ENCODE data around the gene MRPL19.

MRPL19 gene

DNA sequence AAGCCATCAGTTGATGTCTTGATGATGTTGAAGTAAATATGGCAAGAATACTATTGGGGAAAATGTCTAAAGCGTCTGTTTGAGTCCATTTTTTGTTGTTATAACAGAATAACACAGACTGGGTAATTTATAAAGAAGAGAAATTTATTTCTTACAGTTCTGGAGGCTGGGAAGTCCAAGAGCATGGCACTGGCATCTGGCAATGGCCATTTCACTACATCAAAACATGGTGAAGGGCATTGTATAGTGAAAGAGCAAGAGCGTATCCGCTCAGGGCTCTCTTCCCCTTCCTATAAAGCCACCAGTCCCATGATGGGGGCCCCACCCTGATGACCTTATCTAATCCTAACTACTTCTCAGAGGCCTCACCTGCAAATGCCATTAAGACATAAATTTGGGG, 29.6 kb upstream of the MRPL19 start:
- no peak for DNase-seq (ENCODE audit: low read depth)

DNA sequence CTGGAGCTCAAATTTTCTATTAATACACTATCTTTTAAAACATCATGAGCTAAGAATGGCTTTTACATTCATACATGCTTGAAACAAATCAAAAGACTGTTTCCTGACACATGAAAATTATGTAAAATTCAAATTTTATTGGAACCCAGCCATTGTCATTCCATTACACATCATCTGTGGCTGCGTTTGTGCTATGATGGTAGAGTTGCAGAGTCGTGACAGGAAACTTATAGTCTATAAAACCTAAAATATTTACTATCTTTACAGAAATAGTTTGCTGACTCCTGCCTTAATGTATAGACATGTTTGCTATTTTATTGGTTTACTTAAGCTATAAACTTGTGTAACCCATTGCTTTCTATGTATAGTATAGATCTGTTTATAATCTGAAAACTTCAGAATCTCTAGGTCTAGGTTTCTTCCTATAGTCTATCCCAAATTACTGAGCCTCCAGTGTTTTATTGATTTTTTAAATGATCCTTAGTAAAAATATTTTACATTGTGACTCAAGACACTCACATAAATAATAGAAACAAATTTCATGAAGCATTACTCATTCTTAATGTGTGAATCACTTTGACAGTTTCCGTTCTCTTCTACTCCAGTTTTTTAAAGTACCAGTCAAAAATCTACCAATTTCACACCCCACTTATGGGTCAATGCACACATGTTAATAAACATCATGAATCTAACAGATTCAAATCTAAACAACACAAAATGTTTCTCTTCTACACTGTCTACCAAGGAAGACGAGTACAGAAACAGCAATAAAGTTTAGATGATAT, 26.4 kb upstream of the MRPL19 start:
- DNase-seq (ENCODE audit: low read depth) = no peak

DNA sequence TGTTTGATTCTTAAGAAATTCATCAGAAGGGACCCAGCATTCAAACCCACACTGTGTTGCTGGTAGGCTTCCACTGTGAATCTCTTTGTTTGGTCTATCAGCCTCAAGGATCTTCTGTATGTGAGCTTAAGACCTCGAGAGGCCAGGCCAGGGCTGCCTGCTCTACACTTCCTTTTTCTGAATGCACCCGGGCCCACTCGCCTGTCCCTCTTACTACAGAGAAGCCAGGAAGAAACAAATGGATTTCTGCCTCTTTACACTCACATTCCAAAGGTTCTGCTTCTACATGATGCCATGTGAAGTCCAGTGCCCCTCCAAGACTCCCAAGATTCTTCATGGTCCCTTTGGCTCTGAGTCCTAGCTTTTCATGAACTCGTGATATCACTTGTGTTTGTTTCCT, 25.4 kb upstream of the MRPL19 start:
- no peak for DNase-seq (ENCODE audit: low read depth)

DNA sequence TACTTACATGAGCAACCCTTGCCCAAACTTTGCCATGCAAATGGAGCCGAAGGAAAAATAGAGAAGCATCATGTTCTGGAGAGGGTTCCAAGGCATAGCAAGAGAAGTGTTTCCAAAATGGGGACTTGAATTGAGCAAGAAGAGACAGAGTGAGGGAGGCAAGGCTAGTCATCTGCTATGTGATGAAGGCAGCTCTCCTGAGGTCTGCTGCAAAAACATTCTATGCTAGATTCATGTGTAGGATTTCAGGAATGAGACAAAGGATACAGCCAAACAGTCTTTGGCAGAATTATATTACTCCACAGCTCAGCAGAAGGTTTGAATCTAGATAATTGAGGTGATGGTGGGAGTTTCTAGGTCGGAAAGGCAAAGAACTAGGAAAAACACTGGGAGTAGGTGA, 24.1 kb upstream of the MRPL19 start:
- DNase-seq (ENCODE audit: low read depth) = no peak

DNA sequence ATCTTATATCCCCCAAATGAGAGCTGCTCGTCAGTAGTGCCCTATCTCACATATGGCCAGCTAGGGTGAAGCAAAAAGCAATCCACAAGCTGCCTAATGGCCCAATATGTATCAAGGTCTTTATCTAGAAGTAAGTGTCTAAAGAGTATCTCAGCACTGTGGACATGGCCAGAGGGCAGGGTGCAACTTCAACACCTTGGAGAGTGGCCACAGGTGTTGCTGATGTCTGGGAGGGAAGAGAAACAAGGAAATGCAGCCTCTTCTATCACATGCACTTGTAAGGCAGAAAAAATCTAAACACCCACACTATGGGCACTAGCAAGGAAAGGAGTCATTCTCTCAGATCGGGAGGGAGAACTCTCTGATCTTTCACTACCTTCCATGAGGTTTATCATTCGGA, 23.7 kb upstream of the MRPL19 start:
- DNase-seq (ENCODE audit: low read depth) = no peak

DNA sequence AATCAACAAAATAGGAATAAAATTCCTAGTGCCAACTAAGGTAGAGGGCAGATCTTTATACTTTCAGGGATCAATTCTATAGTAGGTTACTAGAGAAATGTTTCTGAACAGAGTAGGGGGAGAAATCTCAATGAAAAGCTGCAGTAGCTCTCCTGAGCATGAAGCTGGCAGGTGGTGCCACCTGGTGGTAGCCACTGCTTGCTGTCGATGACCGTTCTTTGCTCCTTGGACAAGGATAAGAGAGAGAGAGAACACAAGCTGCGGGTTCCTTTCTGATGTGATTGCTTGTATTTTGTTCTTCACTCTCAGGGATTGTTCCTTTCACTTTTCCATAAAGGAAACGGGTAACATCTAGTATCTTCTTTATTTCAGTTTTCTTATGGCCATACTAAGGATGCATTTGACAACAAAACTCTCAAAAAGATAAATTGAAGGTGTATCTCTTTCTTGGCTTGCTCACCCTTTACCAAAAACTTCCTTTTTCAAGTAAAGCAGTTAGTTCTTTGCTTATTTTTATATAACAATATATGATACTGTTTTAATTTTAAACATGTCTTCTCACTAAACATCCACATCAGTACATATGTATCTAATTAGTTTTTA, 18.6 kb upstream of the MRPL19 start:
- DNase-seq (ENCODE audit: low read depth) = no peak

DNA sequence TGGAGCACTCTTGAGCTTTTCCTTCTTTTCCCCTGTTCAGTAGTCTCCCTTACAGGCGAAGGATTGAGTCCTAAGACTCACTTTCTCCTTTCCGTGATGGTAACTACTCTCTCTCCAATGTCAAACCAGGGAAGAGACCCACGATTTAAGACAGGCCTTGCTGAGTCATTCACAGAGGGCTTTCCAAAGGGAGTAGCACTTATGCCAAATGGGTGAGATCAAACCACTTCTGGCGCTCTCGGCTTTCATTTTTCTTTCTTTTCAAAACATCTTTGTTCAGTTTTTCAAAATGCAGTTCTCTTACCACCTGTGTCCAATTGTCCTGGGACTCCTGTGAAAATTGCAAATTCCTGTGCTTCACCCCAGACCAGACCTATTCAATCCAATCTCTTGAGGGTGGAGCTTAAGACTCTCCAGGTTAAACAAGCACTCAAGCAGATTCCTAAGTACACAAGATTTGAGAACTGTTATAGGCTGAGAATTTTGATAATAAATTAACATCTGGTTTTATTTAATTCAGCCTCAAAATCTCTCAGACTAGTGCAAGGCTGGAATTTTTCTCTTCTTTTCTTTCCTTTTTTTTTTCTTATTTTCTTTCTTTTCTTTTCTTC, 14.4 kb upstream of the MRPL19 start:
- DNase-seq (ENCODE audit: low read depth) = no peak

DNA sequence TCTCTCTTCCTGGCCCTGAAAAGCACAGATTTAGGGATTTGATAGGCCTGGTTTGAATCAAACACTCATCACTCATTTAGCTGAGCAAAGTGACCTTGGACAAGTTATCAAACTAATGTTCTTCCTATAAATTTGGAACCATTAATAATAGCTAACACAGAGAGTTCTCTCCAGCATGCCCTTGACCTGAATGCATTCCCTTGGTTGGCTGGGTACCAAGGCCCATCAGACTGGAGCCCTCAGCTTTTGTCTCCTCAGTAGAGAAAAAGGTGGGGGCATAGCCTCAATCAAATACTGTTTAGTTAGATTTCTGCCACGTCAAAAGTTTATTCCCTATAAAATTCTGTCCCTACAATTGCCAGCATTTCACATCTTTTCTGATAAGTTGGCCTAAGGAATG, 13.8 kb upstream of the MRPL19 start:
- no peak for DNase-seq (ENCODE audit: low read depth)

DNA sequence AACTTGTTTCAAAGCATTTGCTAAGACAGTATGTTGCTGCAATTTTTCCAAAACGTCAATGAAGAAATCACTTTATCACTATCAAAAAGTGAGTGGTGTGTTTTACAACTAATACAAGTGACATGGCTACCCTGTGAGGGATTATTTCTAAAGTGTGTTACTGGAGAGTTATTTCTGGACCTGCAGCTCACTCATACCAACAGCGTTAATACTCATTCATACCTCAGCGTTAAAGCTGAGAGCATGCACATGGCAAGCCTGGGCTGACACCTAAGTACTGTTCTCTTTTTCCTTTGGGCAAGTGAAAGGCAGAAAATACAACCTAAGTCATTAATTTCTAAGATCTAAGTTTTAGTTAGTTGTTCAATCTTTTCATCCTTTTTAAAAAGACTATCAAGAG, 13.0 kb upstream of the MRPL19 start:
- DNase-seq (ENCODE audit: low read depth) = no peak

DNA sequence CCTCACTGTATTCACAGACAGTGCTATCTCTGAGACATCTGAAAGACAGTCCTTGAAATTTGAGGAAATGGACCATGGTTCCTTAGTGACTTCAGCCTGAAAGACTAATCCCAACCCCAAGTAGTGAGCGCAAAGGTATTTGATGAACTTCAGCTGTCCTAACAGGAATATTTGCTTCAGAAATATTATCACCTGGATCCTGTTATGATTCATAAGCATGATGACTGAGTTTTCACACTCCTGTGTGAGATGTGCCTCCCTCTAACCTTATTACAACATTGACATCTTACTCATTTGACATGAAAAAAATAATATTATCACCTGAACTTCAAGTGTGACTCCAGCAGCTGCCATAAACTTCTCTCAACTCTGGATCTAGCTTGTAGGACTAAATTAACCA, 11.6 kb upstream of the MRPL19 start:
- no peak for DNase-seq (ENCODE audit: low read depth)

DNA sequence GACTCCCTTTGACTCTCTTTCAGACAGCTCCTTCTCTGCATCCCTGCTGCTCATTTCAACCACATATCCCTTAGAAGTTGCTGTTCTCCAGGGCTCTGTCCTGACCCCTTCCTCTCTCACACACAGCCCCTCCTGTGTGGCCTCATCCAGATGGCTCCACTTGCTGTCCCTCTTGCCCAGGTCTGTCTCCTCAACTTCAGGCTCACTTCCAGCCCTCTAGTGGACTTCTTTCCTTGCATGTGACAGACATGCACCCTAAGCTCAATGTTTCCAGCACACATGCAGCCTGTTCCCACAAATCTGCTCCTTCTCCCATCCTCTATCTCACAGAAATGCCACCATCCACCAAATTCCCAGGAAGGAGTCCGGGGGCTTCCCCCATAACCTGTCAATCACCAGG, 9.0 kb upstream of the MRPL19 start:
- DNase-seq (ENCODE audit: low read depth) = no peak

DNA sequence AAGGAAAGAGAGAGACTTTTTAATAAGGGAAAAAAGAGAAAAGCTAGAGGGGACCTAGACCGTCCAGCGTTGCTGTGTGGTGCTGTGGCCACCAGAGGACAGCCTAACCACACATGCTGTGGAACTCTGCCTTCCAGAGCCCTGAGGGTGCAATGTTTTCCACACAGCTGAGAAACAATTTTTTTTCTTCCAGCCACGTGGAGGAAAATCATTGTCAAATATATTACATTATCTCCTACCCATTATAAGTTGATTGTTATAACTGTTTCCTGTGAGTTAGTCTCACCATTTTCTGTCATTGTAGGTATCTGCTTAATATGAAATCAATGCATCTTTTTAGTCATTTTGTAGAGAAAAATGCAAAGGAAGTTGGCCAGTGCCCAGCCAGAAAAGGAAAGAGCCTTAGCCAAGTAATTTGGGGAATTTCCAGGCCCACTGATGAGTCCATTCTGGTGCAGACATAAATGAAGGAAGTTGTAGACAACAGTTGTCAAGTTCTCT, 5.9 kb upstream of the MRPL19 start:
- DNase-seq (ENCODE audit: low read depth) = no peak

DNA sequence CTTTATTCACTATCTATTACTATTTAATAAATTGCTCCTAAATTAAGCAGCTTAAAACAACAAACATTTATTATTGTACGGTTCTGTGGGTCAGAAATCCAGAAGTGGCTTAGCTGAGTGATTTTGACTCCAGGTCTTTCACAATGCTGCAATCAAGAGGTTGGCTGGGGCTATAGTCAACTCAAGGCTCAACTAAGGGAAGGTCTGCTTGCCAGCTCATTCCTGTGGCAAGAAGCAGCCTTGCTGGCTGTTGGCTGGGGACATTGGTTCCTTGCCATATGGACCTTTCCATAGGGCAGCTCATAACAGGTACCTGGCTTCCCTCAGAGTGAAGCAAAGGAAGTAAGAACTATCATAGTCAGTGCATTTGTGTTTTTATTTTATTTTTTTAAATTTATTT, 5.0 kb upstream of the MRPL19 start:
- DNase-seq (ENCODE audit: low read depth) = no peak

DNA sequence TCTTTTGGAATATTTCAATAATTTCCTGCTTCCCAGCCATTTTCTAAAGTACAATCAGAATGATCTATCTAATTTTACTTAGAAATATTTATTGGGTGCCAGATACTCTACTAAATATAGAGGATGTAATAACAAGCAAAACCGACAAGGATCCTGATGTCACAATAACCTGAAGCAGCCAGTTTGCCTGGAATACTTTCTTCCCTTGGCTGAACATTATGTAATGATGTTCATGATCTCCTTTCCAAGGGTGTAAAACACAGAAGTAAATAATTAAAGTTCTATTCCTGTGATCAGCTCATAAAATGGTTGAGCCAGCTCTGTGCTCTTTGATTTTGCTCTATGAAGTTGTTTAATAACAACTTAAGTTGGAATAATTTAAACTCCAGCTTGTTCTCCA, 2.6 kb upstream of the MRPL19 start:
- no peak for DNase-seq (ENCODE audit: low read depth)

DNA sequence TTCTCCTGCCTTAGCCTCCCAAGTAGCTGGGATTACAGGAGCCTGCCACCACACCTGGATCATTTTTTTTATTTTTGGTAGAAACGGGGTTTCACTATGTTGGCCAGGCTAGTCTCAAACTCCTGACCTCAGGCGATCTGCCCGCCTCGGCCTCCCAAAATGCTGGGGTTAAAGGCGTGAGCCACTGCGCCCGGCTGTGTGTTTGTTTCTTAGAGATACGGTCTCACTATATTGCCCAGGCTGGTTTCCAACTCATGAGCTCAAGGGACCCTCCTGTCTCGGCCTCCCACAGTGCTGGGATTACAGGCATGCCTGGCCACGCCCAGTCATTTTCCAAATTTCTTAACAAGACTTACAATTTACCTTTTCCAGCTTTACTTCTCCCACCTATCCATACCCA, 940 bp upstream of the MRPL19 start:
- no peak for DNase-seq (ENCODE audit: low read depth)

DNA sequence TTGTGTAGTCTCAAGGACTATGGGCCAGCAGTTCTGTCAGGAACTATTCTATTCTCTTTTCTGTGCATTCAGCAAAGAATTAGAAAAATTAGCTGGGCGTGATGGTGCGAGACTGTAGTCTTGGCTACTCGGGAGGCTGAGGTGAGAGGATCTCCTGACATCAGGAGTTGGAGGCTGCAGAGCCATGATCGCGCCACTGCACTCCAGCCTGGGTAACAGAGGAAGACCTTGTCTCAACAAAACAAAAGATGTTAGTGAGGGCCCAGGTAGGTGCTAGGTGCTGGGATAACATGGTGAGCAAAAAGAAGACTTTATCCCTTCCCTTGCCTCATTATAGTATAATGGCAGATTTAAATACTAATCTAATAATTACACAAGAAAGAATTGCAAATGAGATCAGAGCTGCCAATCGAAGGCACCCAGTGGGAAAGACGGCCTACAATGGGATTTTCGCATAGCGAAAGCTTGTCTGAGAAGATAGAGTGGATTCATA, 447 bp upstream of the MRPL19 start:
- DNase-seq (ENCODE audit: low read depth) = no peak

DNA sequence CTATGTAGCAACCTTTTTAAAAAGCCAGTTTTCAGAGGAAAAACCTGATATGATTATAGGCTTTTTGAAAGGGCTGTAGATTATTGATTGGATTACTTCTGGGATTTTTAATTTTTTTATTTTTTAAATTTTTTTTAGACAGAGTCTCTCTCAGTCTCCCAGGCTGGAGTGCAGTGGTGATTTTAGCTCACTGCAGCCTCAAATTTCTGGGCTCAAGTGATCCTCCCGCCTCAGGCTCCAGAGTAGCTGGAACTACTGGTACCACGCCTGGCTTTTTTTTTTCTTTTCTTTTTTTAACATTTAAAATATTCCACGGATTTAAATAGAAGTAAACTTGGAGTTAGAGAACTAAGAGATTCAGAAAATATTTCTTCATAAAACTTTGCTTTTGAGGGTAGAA, 1.2 kb downstream of the MRPL19 start:
- DNase-seq (ENCODE audit: low read depth) = no peak

DNA sequence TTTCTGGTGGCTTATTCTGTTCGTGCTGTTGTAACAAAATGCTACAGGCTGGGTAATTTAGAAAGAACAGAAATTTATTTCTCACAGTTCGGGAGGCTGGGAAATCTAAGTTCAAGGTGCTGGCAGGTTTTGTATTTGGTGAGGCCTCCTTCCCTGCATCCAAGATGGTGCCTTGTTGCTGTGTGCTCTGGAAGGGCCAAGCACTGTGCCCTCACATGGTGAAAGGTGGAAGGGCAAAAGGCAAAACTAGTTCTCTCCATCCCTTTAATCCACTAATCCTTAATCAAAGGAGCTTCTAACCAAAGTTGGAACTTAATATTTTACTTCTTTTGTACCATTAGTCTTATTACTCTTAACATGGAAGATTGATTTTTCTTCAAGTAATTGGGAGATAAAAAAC, 7.4 kb downstream of the MRPL19 start:
- DNase-seq (ENCODE audit: low read depth) = no peak

DNA sequence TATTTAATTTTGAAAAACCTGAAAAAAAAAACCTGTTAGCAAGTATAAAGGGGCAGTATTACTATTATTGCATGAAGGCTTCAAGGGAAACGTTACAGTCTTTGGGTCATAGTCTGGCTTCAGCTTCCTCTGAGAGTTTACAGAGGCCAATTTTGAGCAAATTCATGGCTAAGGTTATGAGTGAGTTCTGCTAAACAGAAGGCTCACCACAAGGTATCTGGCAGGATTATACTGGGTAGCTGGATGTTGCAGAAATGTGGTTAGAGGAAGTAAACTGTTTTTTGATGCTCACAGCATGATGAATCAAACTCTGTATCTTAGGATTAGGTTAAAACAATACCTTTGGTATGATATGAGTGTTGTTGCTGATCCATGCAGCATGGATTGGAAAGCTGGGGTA, 9.3 kb downstream of the MRPL19 start:
- DNase-seq (ENCODE audit: low read depth) = no peak

DNA sequence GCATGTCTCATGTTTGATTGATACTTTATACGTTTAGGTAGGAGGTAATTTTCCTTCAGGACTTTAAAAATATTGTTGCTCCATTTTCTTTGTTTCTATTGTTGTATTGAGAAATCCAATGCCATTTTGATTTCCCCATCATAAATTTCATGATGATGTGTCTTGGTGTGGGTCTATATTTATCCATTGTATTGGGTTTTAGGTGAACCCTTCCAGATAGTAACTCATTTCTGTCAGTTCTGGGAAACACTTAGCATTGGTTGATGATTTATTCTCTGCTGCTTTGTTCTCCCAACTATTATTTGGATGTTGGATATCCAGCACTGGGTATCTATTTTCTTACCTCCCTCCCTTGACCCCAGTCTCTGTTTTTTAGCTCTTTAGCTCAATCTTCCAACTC, 10.0 kb downstream of the MRPL19 start:
- DNase-seq (ENCODE audit: low read depth) = no peak

DNA sequence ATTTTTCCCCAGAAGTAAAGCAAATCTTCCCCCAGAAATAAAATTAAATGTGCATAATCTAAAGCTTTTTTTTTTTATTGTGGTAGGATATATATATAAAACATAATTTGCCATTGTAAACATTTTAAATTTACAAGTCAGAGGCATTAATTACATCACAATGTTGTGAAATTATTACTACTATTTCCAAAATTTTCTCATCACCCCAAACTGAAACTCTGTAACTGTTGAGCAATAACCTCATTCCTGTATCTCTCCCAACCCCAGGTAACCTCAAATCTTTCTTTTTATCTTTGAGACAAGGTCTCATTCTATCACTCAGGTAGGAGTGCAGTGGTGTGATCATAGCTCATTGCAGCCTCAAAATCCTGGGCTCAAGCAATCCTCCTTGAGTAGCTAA, 11.2 kb downstream of the MRPL19 start:
- no peak for DNase-seq (ENCODE audit: low read depth)

DNA sequence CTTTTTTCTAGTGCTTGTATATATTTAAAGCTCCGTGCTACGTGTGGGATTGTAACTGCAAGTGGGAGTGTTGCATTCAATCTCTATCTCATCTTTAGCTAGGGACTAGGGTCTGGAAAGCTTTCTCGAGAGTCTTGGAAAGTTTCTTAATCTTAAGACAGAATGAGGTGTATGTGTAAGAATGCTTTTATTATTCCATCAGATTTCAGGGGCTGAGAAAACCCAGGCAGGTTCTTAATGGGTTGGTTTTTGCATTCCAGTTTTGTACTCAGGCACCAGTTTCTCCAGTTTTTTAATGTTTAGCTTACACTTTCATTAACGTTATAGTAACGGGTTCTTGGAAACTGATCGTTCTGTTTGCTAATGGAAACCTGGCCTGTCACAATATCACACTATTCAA, 20.3 kb downstream of the MRPL19 start:
- DNase-seq (ENCODE audit: low read depth) = no peak

DNA sequence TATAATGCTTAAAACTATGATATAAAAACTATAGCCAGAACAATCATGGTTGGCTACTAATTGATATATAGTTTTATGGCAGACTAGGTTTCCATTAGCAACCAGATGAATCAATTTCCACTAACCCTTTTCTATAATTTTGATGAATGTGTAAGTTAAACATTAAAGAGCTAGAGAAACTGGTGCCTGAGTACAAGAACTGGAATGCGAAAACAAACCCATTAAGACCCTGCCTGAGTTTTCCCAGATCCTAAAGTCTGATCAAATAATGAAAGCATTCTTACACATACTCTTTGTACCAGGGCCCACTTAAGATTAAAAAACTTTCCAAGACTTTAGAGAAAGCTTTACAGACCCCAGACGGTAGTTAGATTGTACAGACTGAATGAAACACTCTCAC, 21.3 kb downstream of the MRPL19 start:
- no peak for DNase-seq (ENCODE audit: low read depth)

Data from T-helper 22 cell (primary cell).